Testis (tissue), 2 donors: ENCODE measurements around the gene ZSCAN22.

Experiments used
- POLR2A ChIP-seq: fragments of 450-650 bp; IDR thresholded peaks from one replicate; pipeline ENCODE4 v1.6.1; 2017; ENCODE audit warnings: antibody characterized with exemption, mild to moderate bottlenecking, moderate library complexity
- TF ChIP-seq, protein P1 (sequence below), 3 experiments: fragments of 450-650 bp in 2 of 3; fragments of 200-600 bp in 1 of 3; sonication (generic) in 1 of 3; IDR thresholded peaks; one replicate each; pipeline ENCODE4 v1.5.1; 2016 to 2019; ENCODE audit warnings: antibody characterized with exemption in 3 of 3, mild to moderate bottlenecking in 2 of 3, moderate library complexity in 1 of 3

- TF ChIP-seq, protein P1, sequence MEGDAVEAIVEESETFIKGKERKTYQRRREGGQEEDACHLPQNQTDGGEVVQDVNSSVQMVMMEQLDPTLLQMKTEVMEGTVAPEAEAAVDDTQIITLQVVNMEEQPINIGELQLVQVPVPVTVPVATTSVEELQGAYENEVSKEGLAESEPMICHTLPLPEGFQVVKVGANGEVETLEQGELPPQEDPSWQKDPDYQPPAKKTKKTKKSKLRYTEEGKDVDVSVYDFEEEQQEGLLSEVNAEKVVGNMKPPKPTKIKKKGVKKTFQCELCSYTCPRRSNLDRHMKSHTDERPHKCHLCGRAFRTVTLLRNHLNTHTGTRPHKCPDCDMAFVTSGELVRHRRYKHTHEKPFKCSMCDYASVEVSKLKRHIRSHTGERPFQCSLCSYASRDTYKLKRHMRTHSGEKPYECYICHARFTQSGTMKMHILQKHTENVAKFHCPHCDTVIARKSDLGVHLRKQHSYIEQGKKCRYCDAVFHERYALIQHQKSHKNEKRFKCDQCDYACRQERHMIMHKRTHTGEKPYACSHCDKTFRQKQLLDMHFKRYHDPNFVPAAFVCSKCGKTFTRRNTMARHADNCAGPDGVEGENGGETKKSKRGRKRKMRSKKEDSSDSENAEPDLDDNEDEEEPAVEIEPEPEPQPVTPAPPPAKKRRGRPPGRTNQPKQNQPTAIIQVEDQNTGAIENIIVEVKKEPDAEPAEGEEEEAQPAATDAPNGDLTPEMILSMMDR (IDR thresholded peaks at IDR 0.05): no peak
- no peak for TF ChIP-seq POLR2A
Measured at GRCh38 chr19:58338336-58338735, 11.5 kb downstream of the ZSCAN22 start.
